Adrenal gland (tissue), 12 donors: Measurements from ENCODE around the gene ATP9B. TPM values are rescaled to one million over a fixed set of nuclear protein-coding genes. Genes with fewer than 3 reads are reported as not detected.

ENCODE experiments used
- DNase-seq, 7 donors: peaks; one replicate each; pipeline ENCODE4 v3.0.0-alpha.2; 2019 to 2020
- H3K27ac ChIP-seq, 5 donors: fragments of 200-600 bp; sonication (generic) in 4 of 5; 1 replicate in 3 of 5; 2 replicates in 2 of 5; pipeline versions ENCODE4 v1.5.1 to v1.8.0; 2016 to 2020; ENCODE audit warnings: mild to moderate bottlenecking in 1 of 5
- H3K27me3 ChIP-seq: fragments of 200-600 bp; 2 replicates; pipeline ENCODE4 v1.8.0; 2021
- H3K36me3 ChIP-seq, 2 donors: fragments of 200-600 bp; replicated peaks in 1 of 2; 1 replicate in 1 of 2; 2 replicates in 1 of 2; pipeline versions ENCODE4 v1.5.1 to v1.8.0; 2018 to 2022
- H3K4me1 ChIP-seq, 2 donors: fragments of 200-600 bp; replicated peaks in 1 of 2; 1 replicate in 1 of 2; 2 replicates in 1 of 2; pipeline versions ENCODE4 v1.5.1 to v1.8.0; 2018 to 2021
- H3K4me3 ChIP-seq, 4 donors: fragments of 200-600 bp; sonication (generic) in 3 of 4; one replicate each; pipeline ENCODE4 v1.5.1; 2016 to 2018
- H3K9me3 ChIP-seq, 3 donors: fragments of 200-600 bp; sonication (generic) in 1 of 3; replicated peaks in 1 of 3; 1 replicate in 2 of 3; 2 replicates in 1 of 3; pipeline versions ENCODE4 v1.5.1 to v1.8.0; 2016 to 2021
- POLR2A ChIP-seq, 2 donors: fragments of 450-650 bp; IDR thresholded peaks; one replicate each; pipeline ENCODE4 v1.6.1; 2017; ENCODE audit warnings: antibody characterized with exemption in 2 of 2, mild to moderate bottlenecking in 2 of 2, moderate library complexity in 1 of 2
- WGBS, 4 donors: extraction: QIAGEN DNeasy Blood & Tissue Kit in 2 of 4; methylation state at CpG; one replicate each; pipeline versions ENCODE4 v1.1.5 to v1.1.7; 2013 to 2017; 5-methylcytosine and 5-hydroxymethylcytosine counted together
- intact Hi-C, 2 donors: fragments of 100-400 bp; cut with DNase I; formaldehyde crosslinking; loops; one replicate each; pipeline versions ENCODE4 v1.14.1 to v1.15.0; 2022 to 2023
- polyA plus RNA-seq, 3 donors: library from polyadenylated mRNA; stranded (reverse); fragments of 200-250 nt in 2 of 3; fragments of 350-450 nt in 1 of 3; fragmentation: Illumina TruSeq in 1 of 3; extraction: RNeasy Lipid Tissue Mini Kit (QIAGEN cat#74804) in 1 of 3; gene quantifications; one replicate each; pipeline ENCODE4 v1.2.3, GENCODE V29; 2013 to 2014
- total RNA-seq, 9 donors: library from RNA; depleted of rRNA in 4 of 9; stranded (reverse); fragments of >200 nt in 4 of 9; fragments of 120-200 nt in 1 of 9; fragmentation: NEBNext Ultra II Directional in 1 of 9; extraction: Animal tissue kit (Norgen Biotek cat#: 25700) in 1 of 9; gene quantifications; one replicate each; pipeline versions ENCODE4 v1.1.0 to v1.2.4, GENCODE V29; 2013 to 2023
- TF ChIP-seq, protein P1 (sequence below), 6 experiments: fragments of 450-650 bp in 4 of 6; fragments of 200-600 bp in 2 of 6; sonication (generic) in 1 of 6; IDR thresholded peaks; 1 replicate in 5 of 6; 2 replicates in 1 of 6; pipeline versions ENCODE4 v1.5.1 to v1.8.0; 2016 to 2021; ENCODE audit warnings: antibody characterized with exemption in 6 of 6, mild to moderate bottlenecking in 2 of 6, moderate library complexity in 1 of 6
- donor health status: healthy with polysubstance abuse.
- donor health status: Bipolar disorder and iron deficiency.
- donor health status: DM: yes; HTN: yes; CAD: no.
- donor health status: DM: no; HTN: no; CAD: no.
- donor health status: DM: no; HTN: no; CAD: no.
- donor health status: DM: yes; HTN: yes; CAD: no.

Gene ATP9B
- total and polyA plus RNA-seq, 12 donors: 16.3 to 36.0 (median 27.7) TPM

DNA sequence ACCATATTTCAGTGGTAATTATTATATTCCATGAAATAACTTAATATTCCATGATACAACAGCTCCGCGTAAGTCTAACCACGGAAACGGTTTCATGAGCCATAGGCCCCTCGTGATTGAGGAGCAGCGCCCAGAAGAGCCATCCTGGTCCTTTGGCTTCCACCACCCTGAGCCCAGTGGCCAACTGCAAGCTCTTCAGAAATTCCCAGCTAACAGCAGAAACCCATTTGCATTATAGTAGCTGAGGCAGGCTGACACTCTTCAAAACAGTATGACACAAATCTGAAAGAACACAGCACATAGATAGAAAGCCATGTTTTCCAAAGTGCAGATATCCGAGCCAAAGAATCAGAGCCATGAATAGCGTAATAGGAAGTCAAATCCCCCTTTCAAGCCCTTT lies 205.6 kb downstream of the ATP9B start:
- intact Hi-C loops: no loop called here
- TF ChIP-seq, protein P1, sequence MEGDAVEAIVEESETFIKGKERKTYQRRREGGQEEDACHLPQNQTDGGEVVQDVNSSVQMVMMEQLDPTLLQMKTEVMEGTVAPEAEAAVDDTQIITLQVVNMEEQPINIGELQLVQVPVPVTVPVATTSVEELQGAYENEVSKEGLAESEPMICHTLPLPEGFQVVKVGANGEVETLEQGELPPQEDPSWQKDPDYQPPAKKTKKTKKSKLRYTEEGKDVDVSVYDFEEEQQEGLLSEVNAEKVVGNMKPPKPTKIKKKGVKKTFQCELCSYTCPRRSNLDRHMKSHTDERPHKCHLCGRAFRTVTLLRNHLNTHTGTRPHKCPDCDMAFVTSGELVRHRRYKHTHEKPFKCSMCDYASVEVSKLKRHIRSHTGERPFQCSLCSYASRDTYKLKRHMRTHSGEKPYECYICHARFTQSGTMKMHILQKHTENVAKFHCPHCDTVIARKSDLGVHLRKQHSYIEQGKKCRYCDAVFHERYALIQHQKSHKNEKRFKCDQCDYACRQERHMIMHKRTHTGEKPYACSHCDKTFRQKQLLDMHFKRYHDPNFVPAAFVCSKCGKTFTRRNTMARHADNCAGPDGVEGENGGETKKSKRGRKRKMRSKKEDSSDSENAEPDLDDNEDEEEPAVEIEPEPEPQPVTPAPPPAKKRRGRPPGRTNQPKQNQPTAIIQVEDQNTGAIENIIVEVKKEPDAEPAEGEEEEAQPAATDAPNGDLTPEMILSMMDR (IDR thresholded peaks at IDR 0.05): no peak
- no peak for TF ChIP-seq POLR2A (IDR thresholded peaks at IDR 0.05)
- DNase-seq: no peak
- Histone ChIP-seq H3K4me1 (peaks cover 9 to 11% of the 10 kb centered on the region in 2 donors), H3K4me3 (no peak overlapping the region), H3K36me3 (no peaks in the 10 kb centered on the region), H3K27me3 (no peaks in the 10 kb centered on the region), H3K9me3 (no peaks in the 10 kb centered on the region), H3K27ac (no peak overlapping the region)
- WGBS, 4 donors: 87 to 94% (median 91%) methylated on average over 8 of the region's 8 CpGs

DNA sequence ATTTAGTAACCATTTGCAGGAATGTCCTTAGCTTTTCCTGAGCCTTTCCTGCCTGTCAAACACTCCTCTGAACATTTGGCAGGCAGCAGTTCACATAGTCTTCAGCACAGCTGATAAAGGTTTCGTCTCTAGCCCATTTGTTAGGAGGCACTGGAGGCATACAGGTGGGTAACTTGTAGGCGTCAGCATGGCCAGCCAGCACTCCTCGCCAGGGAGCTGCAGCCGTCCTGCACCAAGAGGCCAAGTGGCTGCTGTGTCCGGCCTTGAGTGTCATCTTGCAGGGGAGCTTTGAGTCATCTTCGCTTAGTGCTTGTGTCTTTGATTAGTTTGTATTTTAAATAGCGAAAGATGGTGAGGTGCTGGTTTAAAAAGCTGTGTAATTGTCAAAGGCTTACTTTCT lies 206.3 kb downstream of the ATP9B start:
- Histone ChIP-seq H3K9me3 (no peaks in the 10 kb centered on the region), H3K36me3 (no peaks in the 10 kb centered on the region), H3K4me3 (no peak overlapping the region), H3K27ac (no peak overlapping the region), H3K4me1 (peaks cover 9 to 11% of the 10 kb centered on the region in 2 donors), H3K27me3 (no peaks in the 10 kb centered on the region)
- intact Hi-C loops: no loop called here
- DNase-seq: peak; percentile 52 to 76 (median 67)
- WGBS, 4 donors: 31 to 66% (median 43%) methylated on average over 3 to 7 of the region's 7 CpGs
- TF ChIP-seq POLR2A (IDR thresholded peaks at IDR 0.05): no peak
- TF ChIP-seq, protein P1 (IDR thresholded peaks at IDR 0.05): no peak

DNA sequence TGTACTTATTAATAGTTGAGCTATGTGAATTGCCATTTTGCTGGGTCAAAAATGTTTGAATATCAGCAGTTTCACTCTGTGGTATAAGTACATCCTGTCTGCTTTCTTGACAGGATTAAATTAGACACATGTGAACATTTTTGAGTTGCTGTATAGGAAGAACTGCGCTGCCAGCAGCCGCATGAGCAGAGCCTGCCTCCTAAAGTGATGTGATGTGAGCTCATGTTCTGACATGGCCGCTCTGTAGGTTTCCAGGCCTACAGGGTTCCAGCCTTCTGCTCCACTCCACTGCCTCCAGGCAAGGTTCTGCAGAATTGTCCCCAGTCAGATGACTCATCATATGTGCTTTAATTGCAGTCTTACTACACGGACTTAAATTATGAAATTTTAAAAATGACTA lies 206.8 kb downstream of the ATP9B start:
- no peak for TF ChIP-seq POLR2A (IDR thresholded peaks at IDR 0.05)
- TF ChIP-seq, protein P1 (IDR thresholded peaks at IDR 0.05): no peak
- Histone ChIP-seq H3K4me1 (peaks cover 9 to 11% of the 10 kb centered on the region in 2 donors), H3K9me3 (no peaks in the 10 kb centered on the region), H3K27ac (no peak overlapping the region), H3K4me3 (no peak overlapping the region), H3K27me3 (no peaks in the 10 kb centered on the region), H3K36me3 (no peaks in the 10 kb centered on the region)
- WGBS, 4 donors: 76 to 86% (median 82%) methylated on average over 4 of the region's 4 CpGs
- DNase-seq: no peak
- intact Hi-C loops: no loop called here

DNA sequence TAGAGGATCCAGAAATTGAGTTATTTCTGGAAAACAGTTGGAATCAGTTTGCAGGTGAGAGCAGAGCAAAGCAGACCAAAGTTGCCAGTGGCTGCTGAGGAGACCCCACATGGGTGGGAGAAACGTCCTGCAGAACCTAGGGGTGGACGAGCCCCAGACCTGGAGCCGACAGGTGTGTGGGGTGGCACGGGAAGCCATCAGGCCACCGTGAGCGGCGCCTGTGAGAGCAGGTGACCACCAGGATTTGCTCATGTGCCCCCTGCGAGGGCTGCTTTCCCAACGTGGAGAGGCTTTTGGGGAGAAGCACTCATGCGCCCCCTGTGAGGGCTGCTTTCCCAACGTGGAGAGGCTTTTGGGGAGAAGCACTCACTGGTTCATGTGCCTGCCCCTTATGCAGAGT lies 209.7 kb downstream of the ATP9B start:
- Histone ChIP-seq H3K4me1 (peaks cover 9 to 11% of the 10 kb centered on the region in 2 donors), H3K9me3 (no peaks in the 10 kb centered on the region), H3K27me3 (no peaks in the 10 kb centered on the region), H3K36me3 (no peaks in the 10 kb centered on the region), H3K27ac (no peak overlapping the region), H3K4me3 (no peak overlapping the region)
- 89 to 96% (median 92%) methylated on average over 4 to 11 of the region's 11 CpGs for WGBS, 4 donors
- intact Hi-C loops: no loop called here
- TF ChIP-seq POLR2A (IDR thresholded peaks at IDR 0.05): no peak
- TF ChIP-seq, protein P1 (IDR thresholded peaks at IDR 0.05): no peak
- no peak for DNase-seq
